Measurements from ENCODE around the gene DOK3.

DOK3 gene

DNA sequence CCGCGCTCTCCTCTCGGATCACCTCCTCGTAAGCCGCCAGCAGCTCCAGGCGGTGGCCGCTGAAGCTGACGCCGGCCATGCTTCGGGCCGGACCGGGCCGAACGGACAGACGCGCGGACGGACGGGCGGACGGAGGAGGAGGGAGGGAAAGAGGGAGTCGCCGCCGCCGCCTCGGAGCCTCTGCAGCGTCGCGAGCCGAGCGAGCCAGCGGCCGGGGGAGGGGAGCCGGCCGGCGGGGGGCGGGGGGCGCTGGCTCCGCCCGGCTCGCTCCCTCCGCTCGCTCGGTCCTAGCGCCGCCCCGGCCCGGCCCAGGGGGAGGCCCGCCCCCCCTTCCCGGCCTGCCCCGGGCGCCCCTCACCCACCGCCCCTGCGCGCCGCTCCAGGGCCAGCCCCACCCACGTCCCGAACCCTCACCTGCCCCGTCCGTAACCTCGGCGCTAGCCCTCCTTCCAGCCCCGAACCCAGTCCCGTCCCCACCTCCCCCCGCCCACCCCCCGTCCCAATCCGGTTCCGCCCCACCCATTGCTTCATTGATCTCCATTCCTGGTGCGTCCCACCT, 36.1 kb downstream of the DOK3 start, which contains the start of gene DBN1:
Gene DBN1, minus strand, starts transcription at position 192 of the 559 bp plus-strand sequence. Its CDS starts 113 bp downstream, at position 79.
- H3K4me3 ChIP-seq (ENCODE audit: low read length): peak within 1 kb of the TSS; percentile 76
- DNase-seq (ENCODE audit: low read depth, low spot score): no peak

DNA sequence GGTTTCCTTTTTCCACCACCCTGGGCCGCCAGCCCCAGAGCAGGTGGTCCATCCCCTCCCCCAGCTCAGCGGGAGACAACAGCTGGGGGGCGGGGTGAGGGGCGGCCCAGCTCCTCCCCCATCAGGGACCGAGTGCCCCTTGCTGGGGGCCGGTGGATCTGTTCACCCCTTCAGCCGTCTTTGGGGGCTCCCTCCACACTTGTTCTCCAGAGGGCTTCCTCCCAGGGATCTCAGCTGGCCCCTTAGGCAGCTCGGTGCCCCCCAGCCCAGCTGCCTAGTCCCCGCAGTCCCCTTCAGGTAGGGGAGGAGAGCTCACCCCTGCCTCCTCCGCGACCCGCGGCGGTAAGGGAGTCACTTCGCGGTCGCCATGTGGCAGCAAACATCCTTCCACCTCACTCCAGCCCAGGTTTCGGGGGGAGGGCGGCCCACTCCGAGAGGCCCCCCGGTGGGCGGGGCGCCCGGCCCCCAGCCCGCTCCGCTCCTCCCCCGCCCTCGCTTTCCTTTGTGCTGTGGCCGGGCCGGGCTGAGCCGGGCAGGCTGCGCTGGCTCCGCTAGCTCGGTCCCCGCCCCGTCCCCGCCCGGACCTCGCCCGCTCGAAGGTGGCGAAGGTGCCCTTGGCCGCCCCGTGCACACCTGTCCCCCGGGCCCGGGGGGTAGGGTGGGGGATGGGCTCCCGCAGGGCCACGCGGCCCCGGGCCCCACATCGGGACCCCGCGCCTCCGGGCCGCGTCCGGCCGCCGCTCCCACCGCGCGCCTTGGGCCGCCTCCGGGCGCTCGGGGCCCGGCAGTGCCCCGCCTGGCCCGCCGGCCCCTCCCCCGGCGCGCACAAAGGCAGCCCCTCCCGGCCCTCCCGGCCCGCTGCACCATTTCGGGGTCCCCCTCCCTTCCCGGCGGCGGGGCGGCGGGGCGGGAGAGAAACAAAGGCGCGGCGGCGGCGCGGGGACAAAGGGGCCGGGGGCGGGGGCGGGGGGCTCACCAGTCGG, 36.9 kb downstream of the DOK3 start:
- DNase-seq (ENCODE audit: low read depth, low spot score): peak; percentile 59
- H3K4me3 ChIP-seq (ENCODE audit: low read length): peak overlapping the region; percentile 76

DNA sequence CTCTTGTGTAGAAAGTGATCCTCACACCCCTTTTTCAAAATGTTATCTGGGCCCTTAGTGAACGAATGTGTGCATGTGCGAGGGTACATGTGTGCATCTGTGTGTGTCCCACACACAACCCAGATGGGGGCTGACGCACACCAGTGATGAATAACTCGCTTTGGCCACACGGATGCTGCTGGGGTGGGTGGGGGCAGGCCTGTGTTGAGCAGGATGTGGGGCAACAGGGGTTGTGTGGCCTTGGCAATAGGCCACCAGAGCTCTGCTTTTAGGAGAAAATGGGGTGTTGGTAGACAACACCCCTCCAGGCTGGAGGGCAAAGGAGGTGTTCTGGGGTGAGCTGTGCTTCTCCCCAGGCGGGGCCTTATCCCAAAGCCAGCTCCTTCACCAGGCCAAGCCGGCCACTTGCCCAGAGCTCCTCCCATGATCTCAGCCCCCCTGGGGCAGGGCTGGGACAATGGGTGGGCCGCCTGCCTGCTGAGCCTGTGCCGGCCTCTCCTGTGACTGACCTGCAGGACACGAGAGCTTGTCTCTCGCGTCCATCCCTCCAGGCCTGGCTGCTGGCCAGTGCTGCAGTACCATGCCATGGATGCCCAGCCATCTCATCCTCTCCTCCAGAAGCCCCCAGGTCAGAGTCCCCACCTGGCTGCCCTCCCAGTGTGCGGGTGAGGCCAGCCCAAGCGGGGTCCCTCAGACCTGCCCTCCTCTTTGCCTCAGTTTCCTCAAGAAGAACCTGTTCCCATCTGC, 37.8 kb downstream of the DOK3 start:
- DNase-seq (ENCODE audit: low read depth, low spot score): no peak
- peak overlapping the region; percentile 76 for H3K4me3 ChIP-seq (ENCODE audit: low read length)

DNA sequence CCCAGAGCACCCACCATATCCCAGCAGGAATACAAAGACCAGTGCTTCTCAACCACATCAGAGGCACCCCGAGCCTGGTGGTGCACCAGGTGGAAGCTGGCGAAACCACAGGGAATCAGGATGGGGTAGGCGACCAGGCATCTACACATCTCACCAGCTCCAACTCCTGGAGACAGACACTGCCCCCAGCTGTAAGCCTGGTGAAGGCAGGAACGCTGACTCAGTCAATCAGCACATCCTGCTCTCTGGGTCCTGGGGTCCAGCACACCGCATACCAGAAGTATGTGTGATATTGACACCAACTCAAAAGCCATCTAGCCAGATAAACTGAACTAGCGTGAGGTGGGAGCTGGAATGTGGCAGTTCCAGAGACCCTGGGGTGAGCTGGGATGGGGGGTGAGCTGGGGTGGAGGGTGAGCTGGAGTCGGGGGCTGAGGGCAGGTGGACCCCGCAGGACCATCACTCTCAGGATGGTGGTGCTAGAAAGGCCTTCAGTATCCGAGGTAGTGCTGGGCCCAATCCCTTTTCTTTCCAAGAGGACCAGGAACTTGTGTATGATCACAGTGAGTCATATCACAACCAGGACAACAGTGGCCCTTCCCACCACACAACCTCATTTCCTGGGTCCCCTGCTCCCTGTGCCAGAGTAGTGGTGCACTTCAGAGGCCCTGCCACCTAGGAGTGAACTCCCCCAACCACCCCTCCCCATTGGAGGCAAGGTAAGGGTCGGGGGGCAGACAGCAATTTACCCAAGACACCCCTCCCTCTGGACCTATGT, 38.7 kb downstream of the DOK3 start:
- DNase-seq (ENCODE audit: low read depth, low spot score): no peak
- no peak overlapping the region for H3K4me3 ChIP-seq (ENCODE audit: low read length)

DNA sequence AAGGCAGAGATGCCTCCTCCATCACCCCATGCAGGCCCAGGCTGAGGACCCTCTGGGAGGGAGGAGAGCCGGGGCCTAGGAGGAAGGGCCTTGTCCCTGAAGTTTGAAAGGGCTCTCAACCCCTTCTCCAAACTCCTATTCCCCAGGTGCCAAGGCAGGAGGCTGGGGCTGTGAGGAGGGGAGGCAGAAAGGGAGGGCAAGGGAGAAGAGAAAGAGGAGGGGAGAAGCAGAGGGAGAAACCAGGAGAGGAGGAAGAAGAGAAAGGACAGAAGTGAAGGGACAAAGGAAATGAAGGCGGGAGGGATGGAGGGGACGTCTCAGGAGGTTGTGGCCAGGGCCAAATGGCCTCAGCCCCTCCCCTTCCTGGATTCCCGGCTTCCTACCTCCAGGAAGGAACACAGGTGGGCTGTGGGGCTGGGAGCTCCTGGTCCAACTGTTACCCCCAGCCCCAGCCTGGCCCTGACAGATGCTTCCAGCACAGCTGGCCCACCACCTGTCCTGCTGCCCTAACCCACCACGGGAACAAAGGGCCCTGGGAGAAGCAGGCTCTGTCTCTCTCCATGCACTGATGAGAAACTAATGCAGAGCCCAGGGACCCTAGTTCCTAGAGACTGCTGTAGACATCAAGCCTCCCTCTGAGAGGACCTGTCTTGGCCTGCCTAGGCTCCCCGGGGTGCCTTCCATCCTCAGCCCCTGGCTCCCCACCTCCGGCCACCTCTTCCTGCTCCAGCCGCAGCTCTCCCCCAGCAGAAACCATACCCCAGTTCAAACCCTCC, 39.7 kb downstream of the DOK3 start:
- no peak for DNase-seq (ENCODE audit: low read depth, low spot score)
- H3K4me3 ChIP-seq (ENCODE audit: low read length): no peak overlapping the region

DNA sequence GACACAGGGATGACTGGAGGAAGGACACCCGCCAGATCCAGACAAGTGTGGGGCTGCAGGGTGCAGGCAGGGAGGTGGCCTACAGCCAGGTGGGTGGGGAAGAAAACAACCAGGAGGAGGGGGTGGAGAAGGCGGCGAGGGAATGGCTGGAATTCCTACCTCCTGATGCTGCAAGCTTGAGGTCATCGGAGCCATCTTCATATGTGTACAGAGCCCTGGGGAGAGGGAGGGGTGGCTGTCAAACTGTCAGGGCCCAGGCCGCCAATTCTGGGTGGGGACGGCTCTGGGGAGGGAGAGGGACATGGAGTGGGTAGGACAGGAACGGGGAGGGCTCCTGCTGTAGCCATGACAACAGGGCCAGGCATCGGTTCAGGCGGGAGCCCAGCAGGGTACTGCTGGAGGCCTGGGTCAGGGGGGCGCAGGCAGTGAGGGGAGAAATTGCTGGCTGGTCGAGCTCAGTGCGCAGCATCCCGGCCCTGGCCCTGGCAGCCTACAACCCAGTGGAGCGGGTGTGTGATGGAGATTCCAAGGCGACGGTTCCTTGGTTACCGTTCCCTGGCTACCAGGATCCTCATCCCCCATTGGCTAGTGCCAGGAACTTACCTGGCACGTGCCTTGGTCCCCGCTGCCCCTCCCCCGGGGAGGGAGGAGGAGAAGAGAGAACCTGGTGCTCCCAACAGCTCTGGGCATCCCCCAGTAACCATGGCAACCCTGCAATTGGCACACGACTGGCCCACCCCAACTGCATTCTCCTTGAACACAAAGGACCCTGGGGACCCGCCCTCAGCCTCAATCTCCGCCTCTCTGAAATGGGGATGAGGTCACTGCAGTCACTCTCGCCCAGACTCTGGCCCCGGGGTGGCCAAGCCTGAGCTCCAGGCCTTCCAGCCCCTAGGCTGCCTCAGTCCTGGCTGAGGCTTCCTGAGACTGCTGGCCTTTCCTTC, 40.7 kb downstream of the DOK3 start:
- H3K4me3 ChIP-seq (ENCODE audit: low read length): no peak overlapping the region
- DNase-seq (ENCODE audit: low read depth, low spot score): no peak

DNA sequence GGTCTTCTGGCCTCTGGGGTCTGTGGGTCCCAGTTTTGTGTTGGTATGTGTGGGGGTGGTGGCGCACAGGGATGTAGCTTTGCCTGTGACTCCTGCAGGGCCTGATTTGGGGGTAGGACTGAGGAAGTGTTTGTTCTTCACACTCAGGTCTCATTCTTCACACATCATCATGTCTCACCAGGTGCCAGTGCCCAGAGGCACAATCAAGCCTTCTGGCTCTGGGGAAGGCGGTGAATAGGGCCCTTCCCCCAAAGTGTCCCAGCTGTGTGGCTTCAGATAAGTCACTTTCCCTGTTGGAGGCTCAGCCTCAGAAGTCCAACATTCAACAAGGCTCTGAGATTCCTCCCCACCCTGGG, 41.3 kb downstream of the DOK3 start:
- DNase-seq (ENCODE audit: low read depth, low spot score): no peak
- no peak overlapping the region for H3K4me3 ChIP-seq (ENCODE audit: low read length)

DNA sequence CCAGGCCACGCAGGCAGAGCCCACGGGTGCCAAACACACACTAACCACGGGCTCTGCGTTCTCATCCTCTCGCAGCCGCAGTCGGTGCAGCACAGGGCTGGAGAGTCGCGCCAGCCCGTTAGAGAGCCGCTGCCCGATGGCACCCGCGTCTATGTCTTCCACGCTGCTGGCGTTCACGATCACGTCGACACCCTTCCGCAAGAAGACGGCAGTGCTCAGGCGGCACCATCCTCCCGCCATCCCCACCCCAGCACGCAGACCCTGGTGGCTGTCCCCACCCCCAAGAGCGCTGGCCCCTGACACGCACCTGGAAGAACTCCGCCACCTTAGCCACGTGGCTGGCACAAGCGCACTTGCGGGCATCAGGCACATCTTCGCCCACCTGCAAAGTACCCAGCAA, 42.2 kb downstream of the DOK3 start:
- no peak for DNase-seq (ENCODE audit: low read depth, low spot score)
- no peak overlapping the region for H3K4me3 ChIP-seq (ENCODE audit: low read length)

DNA sequence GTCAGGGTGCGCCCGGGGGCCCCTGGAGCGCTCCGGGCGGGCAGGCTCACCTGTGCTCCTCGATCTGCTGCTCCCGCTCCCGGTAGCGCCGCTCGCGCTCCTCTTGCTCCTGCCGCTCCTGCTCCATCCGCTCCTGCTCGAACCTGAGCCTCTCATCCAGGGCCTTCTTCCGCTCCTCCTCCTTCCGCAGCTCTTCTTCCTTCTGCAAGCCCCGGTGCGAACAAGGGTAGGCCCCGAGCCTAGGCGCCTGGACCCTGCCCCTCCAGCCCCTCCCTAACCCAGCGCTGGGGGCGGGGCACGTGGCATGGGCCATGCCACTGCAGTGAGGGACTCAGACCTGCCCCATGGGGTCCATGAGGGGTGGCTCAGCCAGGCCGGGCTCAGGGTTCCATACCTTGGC, 42.8 kb downstream of the DOK3 start:
- H3K4me3 ChIP-seq (ENCODE audit: low read length): no peak overlapping the region
- DNase-seq (ENCODE audit: low read depth, low spot score): no peak

DNA sequence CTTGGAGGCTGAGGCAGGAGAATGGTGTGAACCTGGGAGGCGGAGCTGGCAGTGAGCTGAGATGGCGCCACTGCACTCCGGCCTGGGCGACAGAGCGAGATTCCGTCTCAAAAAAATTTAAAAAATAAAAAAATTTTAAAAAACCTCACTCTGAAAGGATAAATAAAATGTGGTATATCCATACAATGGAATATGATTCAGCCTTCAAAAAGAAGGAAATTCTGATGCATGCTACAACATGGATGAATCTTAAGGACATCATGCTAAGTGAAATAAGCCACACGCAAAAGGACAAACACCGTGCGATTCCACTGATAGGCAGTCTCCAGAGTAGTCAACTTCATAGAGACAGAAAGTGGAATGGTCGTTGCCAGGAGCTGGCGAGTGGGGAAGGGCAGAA, 44.6 kb downstream of the DOK3 start:
- DNase-seq (ENCODE audit: low read depth, low spot score): no peak

DNA sequence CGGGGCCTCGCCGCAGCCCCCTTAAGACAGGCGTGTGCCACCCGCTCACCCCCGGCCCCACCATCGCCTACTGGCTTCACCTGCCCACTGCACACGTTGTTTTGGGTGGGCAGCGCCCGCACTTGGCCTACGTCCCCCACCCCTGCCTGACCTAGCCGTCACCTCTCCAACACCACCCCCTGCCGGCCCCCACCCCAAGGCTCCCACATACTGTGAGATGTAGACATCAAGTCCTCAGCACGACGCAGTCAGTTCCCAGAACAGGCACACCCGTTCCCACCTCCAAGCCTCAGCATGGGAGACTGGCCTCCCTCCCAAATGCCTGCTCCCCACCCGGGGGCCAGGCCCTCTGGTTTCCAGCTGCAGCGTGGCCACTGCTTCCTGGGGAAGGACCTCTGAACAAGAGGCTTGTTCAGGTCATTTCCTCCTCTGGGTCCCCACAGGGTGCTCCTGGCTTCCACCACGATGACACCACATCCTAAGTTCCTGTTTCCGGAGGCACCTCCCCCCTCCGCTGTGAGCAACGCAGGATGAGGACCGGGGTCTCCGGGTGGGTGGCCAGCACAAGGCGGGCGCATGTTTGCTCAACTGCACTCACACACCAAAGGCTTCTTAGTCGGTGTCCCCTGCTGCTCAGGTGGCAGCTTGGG, 47.5 kb downstream of the DOK3 start:
- no peak overlapping the region for H3K4me3 ChIP-seq (ENCODE audit: low read length)
- no peak for DNase-seq (ENCODE audit: low read depth, low spot score)

More for the DNA sequence above, 44.6 kb downstream of the DOK3 start:
- H3K4me3 ChIP-seq (ENCODE audit: low read length): no peak overlapping the region

DNA sequence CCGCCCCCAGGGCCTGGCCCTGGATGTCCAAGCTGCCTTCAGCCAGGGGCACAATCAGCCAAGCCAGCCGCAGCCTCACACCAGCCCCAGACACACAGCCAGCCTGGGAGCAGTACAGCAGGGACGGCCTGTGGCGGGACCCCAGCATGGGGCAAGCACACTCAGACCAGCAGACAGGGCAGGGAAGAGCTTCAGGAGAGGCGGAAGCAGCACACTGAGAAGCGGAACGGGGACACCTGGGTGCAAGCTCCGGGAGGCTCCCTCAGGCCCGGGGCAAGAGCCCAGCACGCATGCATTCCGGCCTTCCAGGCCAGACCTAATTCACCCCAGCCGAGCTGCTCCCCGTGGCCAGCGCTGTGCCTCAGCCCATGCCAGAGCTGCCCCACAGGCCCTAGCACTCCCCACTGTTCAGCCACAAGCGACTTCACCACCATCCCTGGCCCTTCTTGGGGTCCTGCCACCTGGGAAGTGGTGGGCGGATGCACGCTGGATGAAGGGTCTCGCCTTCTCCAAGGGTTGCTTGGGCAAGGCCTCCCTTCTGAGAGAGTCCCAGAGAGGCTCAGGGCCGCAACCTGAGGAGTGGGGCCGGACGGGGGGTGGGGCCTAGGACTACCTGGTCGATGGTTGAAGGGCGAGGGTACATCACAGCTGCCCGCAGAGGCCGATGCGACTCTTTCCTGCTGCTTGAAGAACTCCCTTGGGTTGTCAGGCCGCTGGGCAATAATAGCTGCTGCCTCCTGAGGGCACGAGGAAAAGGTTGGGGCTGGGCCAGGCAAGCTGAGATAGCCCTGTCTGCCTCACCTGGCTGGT, 49.6 kb downstream of the DOK3 start:
- no peak overlapping the region for H3K4me3 ChIP-seq (ENCODE audit: low read length)
- no peak for DNase-seq (ENCODE audit: low read depth, low spot score)

DNA sequence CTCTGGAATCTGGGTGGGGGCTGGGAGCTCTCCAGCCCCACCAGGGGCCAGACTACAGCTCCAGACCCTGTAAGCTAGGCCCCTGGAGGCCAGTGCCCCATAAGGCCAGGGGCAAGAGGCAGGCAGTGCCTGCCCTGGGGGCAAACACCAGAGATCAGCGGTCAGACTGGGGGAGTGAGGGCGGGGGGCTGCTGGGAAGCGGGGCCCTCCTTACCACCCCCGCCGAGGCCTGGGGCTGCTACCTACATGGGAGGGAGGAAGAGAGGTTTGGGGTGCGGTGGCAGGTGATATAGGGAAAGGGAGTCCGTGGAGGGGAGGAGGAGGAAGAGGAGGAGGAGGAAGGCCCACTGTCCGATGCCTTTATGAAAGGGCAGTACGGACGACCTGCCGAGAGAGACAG, 50.3 kb downstream of the DOK3 start:
- no peak overlapping the region for H3K4me3 ChIP-seq (ENCODE audit: low read length)
- DNase-seq (ENCODE audit: low read depth, low spot score): no peak

DNA sequence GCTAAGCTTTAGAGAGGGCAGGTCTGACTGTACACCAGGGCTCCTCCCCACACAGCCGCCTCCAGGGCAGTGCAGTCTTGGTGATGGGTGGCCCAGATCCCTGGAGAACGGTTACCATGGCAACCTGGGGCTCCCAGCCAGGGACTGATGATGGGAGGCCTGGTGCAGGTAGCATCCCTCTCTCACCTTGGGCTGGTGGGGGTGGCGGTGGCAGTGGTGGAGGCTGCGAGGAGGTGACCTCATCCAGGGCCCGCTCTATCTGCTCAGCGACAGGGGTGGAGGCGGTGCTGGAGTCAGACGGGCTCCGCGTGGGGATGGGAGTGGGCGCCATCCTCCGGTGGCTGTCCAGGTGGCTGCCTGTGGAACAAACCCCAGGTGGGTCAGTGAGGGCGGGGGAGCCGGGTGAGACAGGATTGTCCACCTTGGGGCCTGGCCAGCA, 50.7 kb downstream of the DOK3 start:
- no peak overlapping the region for H3K4me3 ChIP-seq (ENCODE audit: low read length)
- no peak for DNase-seq (ENCODE audit: low read depth, low spot score)

DNA sequence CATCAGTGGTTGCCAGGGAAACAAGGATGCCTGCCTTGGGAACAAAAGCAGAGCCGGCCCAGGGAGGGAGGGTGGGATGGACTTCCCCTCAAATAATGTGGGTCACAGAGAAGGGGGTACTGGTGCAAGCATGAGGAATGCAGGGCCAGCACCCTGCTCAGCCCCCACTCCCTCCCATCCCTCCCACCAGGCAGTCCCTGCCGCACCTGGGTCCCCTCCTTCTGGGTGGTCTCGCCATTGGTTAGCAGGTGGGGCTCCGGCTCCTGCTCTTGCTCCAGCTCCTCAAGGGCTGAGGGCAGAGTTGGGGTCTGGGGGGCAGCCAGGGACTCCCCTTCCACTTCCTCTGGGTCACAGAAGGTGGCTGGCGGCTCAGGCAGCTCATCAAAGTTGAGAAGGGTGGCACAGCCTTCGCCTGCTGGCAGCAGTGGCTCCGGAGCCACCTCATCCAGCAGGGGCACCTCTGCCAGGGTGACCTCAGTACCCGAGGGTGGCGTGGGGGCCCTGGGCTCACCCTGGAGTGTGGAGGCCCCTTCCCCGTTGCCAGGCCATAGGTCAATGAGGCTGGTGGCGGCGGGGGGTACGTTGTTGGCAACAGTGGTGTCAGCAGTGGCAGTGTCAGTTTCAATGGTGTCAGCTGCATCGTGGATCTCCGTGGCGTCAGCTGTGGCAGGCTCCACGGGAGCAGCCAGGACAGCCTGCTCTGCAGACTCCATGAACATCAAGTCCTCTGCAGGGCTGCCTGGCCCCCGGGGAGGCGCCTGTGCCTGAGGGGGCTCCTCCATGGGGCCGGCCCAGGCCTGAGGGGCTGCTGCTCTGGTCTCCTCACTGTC, 51.6 kb downstream of the DOK3 start:
- DNase-seq (ENCODE audit: low read depth, low spot score): no peak

More for the DNA sequence above, 51.6 kb downstream of the DOK3 start:
- H3K4me3 ChIP-seq (ENCODE audit: low read length): no peak overlapping the region

Data from Jurkat, Clone E6-1 (cell line).